Endothelial cell of umbilical vein (primary cell): ENCODE results near the gene KMT2B. TPM values are rescaled to one million over a fixed set of nuclear protein-coding genes. Genes with fewer than 3 reads are reported as not detected.

Experiments used
- BruUV-seq: library from RNA; stranded (reverse); fragments of 400-500 nt; replicated peaks from 2 replicates; lab custom pipeline; 2021; lab: Mats Ljungman, UMichigan
- CTCF ChIA-PET: fragments of 300-600, 350-600 bp; sonication (Branson Sonifier 250); formaldehyde crosslinking; loops from one replicate; lab custom pipeline; 2021; ENCODE audit warnings: antibody characterized with exemption, inconsistent platforms; lab: Charles Lee
- POLR2A ChIA-PET: fragments of 300-600, 350-600 bp; sonication (Branson Sonifier 250); formaldehyde crosslinking; loops from one replicate; lab custom pipeline; 2021; ENCODE audit warnings: antibody characterized with exemption, inconsistent platforms; lab: Charles Lee
- DNase-seq: peaks from one replicate; pipeline ENCODE4 v3.0.0-alpha.2; 2011; ENCODE audit warnings: low read depth, low spot score
- FAIRE-seq: peaks from 2 replicates; lab custom pipeline; 2011; peaks lifted over from hg19 to GRCh38; lab: Jason Lieb, UNC
- H2AFZ ChIP-seq: 2 replicates; pipeline ENCODE4 v1.6.0; 2012; ENCODE audit warnings: low read depth, low read length, control low read depth, inconsistent platforms
- H3K27ac ChIP-seq: 2 replicates; pipeline ENCODE4 v1.5.1; 2011; ENCODE audit warnings: low read depth, mild to moderate bottlenecking, control low read depth, low read length, moderate library complexity; ENCODE audit not compliant: insufficient read depth
- H3K27me3 ChIP-seq, 2 experiments: 2 replicates each; pipeline versions ENCODE4 v1.6.0 to v1.6.1; 2011; ENCODE audit warnings: low read length in 2 of 2, mixed read lengths in 1 of 2; ENCODE audit not compliant: control insufficient read depth in 2 of 2, insufficient read depth in 2 of 2
- H3K36me3 ChIP-seq, 2 experiments: 2 replicates in 1 of 2; 3 replicates in 1 of 2; pipeline ENCODE4 v1.5.1; 2011; ENCODE audit warnings: low read length in 2 of 2, mild to moderate bottlenecking in 1 of 2, moderate library complexity in 1 of 2; ENCODE audit not compliant: control insufficient read depth in 2 of 2, insufficient read depth in 2 of 2; ENCODE audit errors: extremely low read depth in 1 of 2
- H3K4me1 ChIP-seq: 3 replicates; pipeline ENCODE4 v1.5.1; 2011; ENCODE audit warnings: mild to moderate bottlenecking, low read length; ENCODE audit not compliant: control insufficient read depth, insufficient read depth; ENCODE audit errors: extremely low read depth
- H3K4me2 ChIP-seq: 2 replicates; pipeline ENCODE4 v1.6.1; 2011; ENCODE audit warnings: low read length, control low read depth, mixed read lengths; ENCODE audit not compliant: insufficient read depth
- H3K4me3 ChIP-seq, 3 experiments: fragments of 200-600 bp in 1 of 3; sonication (generic), shearing (Covaris generic) in 1 of 3; replicated peaks in 1 of 3; 2 replicates each; pipeline ENCODE4 v1.5.1; 2011 to 2016; ENCODE audit warnings: control low read depth in 3 of 3, low read length in 3 of 3, mild to moderate bottlenecking in 2 of 3, inconsistent platforms in 1 of 3, low read depth in 1 of 3, moderate library complexity in 1 of 3; ENCODE audit not compliant: insufficient read depth in 1 of 3
- H3K79me2 ChIP-seq: 2 replicates; pipeline ENCODE4 v1.6.0; 2012; ENCODE audit warnings: low read length, inconsistent platforms; ENCODE audit not compliant: control insufficient read depth, insufficient read depth
- H3K9ac ChIP-seq: replicated peaks from 2 replicates; pipeline ENCODE3; 2011; ENCODE audit warnings: low read length, control low read depth; ENCODE audit not compliant: insufficient read depth; ENCODE audit errors: extremely low read depth
- H3K9me1 ChIP-seq: replicated peaks from 3 replicates; pipeline ENCODE4 v1.6.0; 2011; ENCODE audit warnings: mild to moderate bottlenecking, low read length; ENCODE audit not compliant: control insufficient read depth, insufficient read depth; ENCODE audit errors: extremely low read depth
- H3K9me3 ChIP-seq: replicated peaks from 2 replicates; pipeline ENCODE4 v1.5.1; 2012; ENCODE audit warnings: low read length, inconsistent platforms; ENCODE audit not compliant: control insufficient read depth, insufficient read depth
- H4K20me1 ChIP-seq: replicated peaks from 2 replicates; pipeline ENCODE3; 2011; ENCODE audit warnings: mild to moderate bottlenecking, low read length; ENCODE audit not compliant: control insufficient read depth, insufficient read depth; ENCODE audit errors: extremely low read depth
- CTCF ChIP-seq, 2 donors: IDR thresholded peaks; 1 replicate in 1 of 2; 2 replicates in 1 of 2; pipeline ENCODE4 v1.5.1; 2011; ENCODE audit warnings: low read length in 2 of 2, mild to moderate bottlenecking in 2 of 2, moderate library complexity in 2 of 2, control low read depth in 1 of 2, inconsistent platforms in 1 of 2, low read depth in 1 of 2; ENCODE audit not compliant: insufficient read depth in 1 of 2; ENCODE audit errors: extremely low read depth in 1 of 2
- EZH2 ChIP-seq: IDR thresholded peaks from 2 replicates; pipeline ENCODE4 v1.6.1; 2012; ENCODE audit warnings: borderline replicate concordance, low read depth, mild to moderate bottlenecking, moderate library complexity, low read length, inconsistent platforms; ENCODE audit not compliant: severe bottlenecking
- FOS ChIP-seq: IDR thresholded peaks from 2 replicates; pipeline ENCODE4 v1.6.1; 2011; ENCODE audit warnings: mild to moderate bottlenecking, low read length, moderate library complexity, borderline replicate concordance; ENCODE audit not compliant: insufficient read depth
- GATA2 ChIP-seq: IDR thresholded peaks from 2 replicates; pipeline ENCODE4 v1.7.0; 2011; ENCODE audit warnings: low read depth, mild to moderate bottlenecking, moderate library complexity, mixed read lengths, low read length; ENCODE audit not compliant: insufficient read length, insufficient read depth
- JUN ChIP-seq: IDR thresholded peaks from 2 replicates; pipeline ENCODE4 v1.6.1; 2011; ENCODE audit warnings: borderline replicate concordance, low read depth; ENCODE audit not compliant: insufficient read length, insufficient read depth
- MAX ChIP-seq: IDR thresholded peaks from 2 replicates; pipeline ENCODE4 v1.6.1; 2011; ENCODE audit not compliant: insufficient read depth, insufficient read length
- MYC ChIP-seq: IDR thresholded peaks from one replicate; pipeline ENCODE4 v1.6.1; 2011; ENCODE audit warnings: mild to moderate bottlenecking, low read depth, low read length
- POLR2A ChIP-seq: IDR thresholded peaks from 2 replicates; pipeline ENCODE4 v1.6.1; 2012; ENCODE audit warnings: low read depth, mild to moderate bottlenecking, control low read depth, low read length
- POLR2AphosphoS5 ChIP-seq: IDR thresholded peaks from 2 replicates; pipeline ENCODE4 v1.6.1; 2012; ENCODE audit warnings: low read depth, mild to moderate bottlenecking, control low read depth, low read length, moderate library complexity; ENCODE audit not compliant: insufficient read depth
- dilution Hi-C: fragments of 300-500 bp; cut with MboI; formaldehyde crosslinking; loops from one replicate; pipeline ENCODE4 v1.15.0; 2019; ENCODE audit warnings: low sequenced_read_pairs; ENCODE audit not compliant: extremely low pct_ligation_motif_present
- intact Hi-C: fragments of 100-400 bp; cut with micrococcal nuclease; formaldehyde crosslinking; loops from one replicate; pipeline ENCODE4 v1.10.0; 2022
- polyA plus RNA-seq, 4 experiments: library from polyadenylated mRNA; depleted of rRNA in 3 of 4; stranded (reverse) in 3 of 4; unstranded in 1 of 4; fragments of >200 nt; gene quantifications; 2 replicates each; pipeline versions ENCODE4 v1.2.1 to v1.2.3, GENCODE V29; 2011 to 2012; ENCODE audit warnings: missing spikeins in 1 of 4
- total RNA-seq: library from RNA; stranded (reverse); gene quantifications from 2 replicates; pipeline ENCODE4 v1.2.3, GENCODE V29; 2021

KMT2B gene
- total and polyA plus RNA-seq, 2 donors (not counting 3 experiments of a cell fraction or from before 2014, with no cell fraction given): 28.4 to 37.2 TPM

- Histone ChIP-seq H3K27ac (no peak overlapping the region), H3K79me2 (peaks cover 14% of the 10 kb centered on the region), H3K9me1 (no peaks in the 10 kb centered on the region), H3K9ac (no peak overlapping the region), H3K36me3 (peaks cover 3% of the 10 kb centered on the region in 2 experiments), H2AFZ (no peak overlapping the region), H4K20me1 (no peaks in the 10 kb centered on the region), H3K4me2 (no peak overlapping the region), H3K4me3 (no peak overlapping the region), H3K9me3 (no peaks in the 10 kb centered on the region), H3K4me1 (peaks cover 22% of the 10 kb centered on the region), H3K27me3 (no peaks in the 10 kb centered on the region)
- no TSS peak for BruUV-seq
- POLR2A ChIA-PET: no interaction called here
- dilution Hi-C loops: no loop called here
- DNase-seq (no peak), FAIRE-seq (no peak)
- TF ChIP-seq GATA2: no peak
- no peak for TF ChIP-seq MYC
- no peak for TF ChIP-seq FOS
- TF ChIP-seq POLR2A: no peak
- no peak for TF ChIP-seq POLR2AphosphoS5
- TF ChIP-seq EZH2: no peak
- no peak for TF ChIP-seq JUN
- no peak for TF ChIP-seq MAX
- no peak for TF ChIP-seq CTCF (IDR thresholded peaks at IDR 0.05; ENCODE audit: extremely low read depth in 1 of 2, insufficient read depth in 1 of 2, low read depth in 1 of 2, low read length in 2 of 2)
- CTCF ChIA-PET: no interaction called here
- intact Hi-C loops: loop anchor here (2.0 to 5.0 kb wide), 2 partner anchors 15 to 112 kb away; partner anchors contain the start of genes COX6B1, PSENEN and U2AF1L4
Measured at GRCh38 chr19:35759697-35760096, 41.9 kb downstream of the KMT2B start.
